ENCODE results near the gene CD247. TPM values are rescaled to one million over a fixed set of nuclear protein-coding genes. Genes with fewer than 3 reads are reported as not detected.

The CD247 gene
- total RNA-seq, 1 experiment from 2014 or later: 0.44 TPM

GRCh38 chr1:167453123-167453522 is 65.2 kb downstream of the CD247 start:
- H3K27me3 ChIP-seq (ENCODE audit: control insufficient read depth, insufficient read depth, low read length): no peaks in the 10 kb centered on the region
- no TSS peak for BruUV-seq (replicated peaks)
- CTCF ChIA-PET: no interaction called here
- H3K9me3 ChIP-seq (ENCODE audit: control insufficient read depth, insufficient read depth, low read depth, low read length): no peaks in the 10 kb centered on the region
- no peaks in the 10 kb centered on the region for H3K36me3 ChIP-seq (ENCODE audit: control insufficient read depth, insufficient read depth, low read length)
- DNase-seq (ENCODE audit: low read depth, low spot score) (no peak), ATAC-seq (no peak)
- TF ChIP-seq, protein P1, sequence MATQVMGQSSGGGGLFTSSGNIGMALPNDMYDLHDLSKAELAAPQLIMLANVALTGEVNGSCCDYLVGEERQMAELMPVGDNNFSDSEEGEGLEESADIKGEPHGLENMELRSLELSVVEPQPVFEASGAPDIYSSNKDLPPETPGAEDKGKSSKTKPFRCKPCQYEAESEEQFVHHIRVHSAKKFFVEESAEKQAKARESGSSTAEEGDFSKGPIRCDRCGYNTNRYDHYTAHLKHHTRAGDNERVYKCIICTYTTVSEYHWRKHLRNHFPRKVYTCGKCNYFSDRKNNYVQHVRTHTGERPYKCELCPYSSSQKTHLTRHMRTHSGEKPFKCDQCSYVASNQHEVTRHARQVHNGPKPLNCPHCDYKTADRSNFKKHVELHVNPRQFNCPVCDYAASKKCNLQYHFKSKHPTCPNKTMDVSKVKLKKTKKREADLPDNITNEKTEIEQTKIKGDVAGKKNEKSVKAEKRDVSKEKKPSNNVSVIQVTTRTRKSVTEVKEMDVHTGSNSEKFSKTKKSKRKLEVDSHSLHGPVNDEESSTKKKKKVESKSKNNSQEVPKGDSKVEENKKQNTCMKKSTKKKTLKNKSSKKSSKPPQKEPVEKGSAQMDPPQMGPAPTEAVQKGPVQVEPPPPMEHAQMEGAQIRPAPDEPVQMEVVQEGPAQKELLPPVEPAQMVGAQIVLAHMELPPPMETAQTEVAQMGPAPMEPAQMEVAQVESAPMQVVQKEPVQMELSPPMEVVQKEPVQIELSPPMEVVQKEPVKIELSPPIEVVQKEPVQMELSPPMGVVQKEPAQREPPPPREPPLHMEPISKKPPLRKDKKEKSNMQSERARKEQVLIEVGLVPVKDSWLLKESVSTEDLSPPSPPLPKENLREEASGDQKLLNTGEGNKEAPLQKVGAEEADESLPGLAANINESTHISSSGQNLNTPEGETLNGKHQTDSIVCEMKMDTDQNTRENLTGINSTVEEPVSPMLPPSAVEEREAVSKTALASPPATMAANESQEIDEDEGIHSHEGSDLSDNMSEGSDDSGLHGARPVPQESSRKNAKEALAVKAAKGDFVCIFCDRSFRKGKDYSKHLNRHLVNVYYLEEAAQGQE (IDR thresholded peaks at IDR 0.05; ENCODE audit: insufficient read depth in 1 of 2, low read depth in 2 of 2, low read length in 1 of 2): no peak
- no peak for TF ChIP-seq POLR2AphosphoS5 (IDR thresholded peaks at IDR 0.05; ENCODE audit: low read depth, low read length)
- no peak for TF ChIP-seq SIN3A (IDR thresholded peaks at IDR 0.05; ENCODE audit: borderline replicate concordance, insufficient read depth, low read depth, low read length)
- no peak for TF ChIP-seq CTCF (IDR thresholded peaks at IDR 0.05)
- TF ChIP-seq TCF7L2 (IDR thresholded peaks at IDR 0.05; ENCODE audit: low read depth, low read length): no peak
- no peak overlapping the region for H3K4me3 ChIP-seq (ENCODE audit: low read depth in 2 of 2, low read length in 2 of 2)
- intact Hi-C loops (cut with micrococcal nuclease; ENCODE audit: unreplicated experiment): no loop called here
- H3K4me1 ChIP-seq (ENCODE audit: control insufficient read depth, insufficient read depth, low read length): 0 out of 2 replicates have a peak, but pooled peaks cover 2% of the 10 kb centered on the region
- H3K27ac ChIP-seq (ENCODE audit: low read length): no peak overlapping the region
- in situ Hi-C loops (cut with HindIII; ENCODE audit: low pct_unique_long_range_greater_than_20kb, low sequenced_read_pairs): no loop called here
- POLR2A ChIA-PET: no interaction called here

DNA sequence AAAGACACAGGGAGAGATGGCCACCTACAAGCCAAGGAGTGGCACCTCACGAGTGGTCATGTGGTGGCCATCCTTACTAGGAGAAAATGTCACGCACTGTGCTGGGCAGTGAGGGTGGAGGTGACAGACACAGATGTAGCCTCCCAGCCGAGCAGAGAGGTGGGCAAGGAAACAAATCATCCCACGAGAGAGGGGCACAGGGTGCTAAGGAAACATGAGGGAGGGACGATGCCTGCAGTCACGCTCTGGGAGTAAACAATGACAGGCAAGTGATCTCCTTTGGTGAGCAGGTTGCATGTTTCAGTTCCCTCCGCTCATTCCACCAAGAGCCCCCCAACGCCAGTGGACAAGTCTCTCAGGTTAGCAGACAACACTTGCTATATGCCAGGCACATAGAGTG is 65.8 kb downstream of the CD247 start:
- Histone ChIP-seq H3K27me3 (ENCODE audit: control insufficient read depth, insufficient read depth, low read length) (no peaks in the 10 kb centered on the region), H3K4me3 (ENCODE audit: low read depth in 2 of 2, low read length in 2 of 2) (no peak overlapping the region), H3K27ac (ENCODE audit: low read length) (no peak overlapping the region), H3K36me3 (ENCODE audit: control insufficient read depth, insufficient read depth, low read length) (no peaks in the 10 kb centered on the region), H3K9me3 (ENCODE audit: control insufficient read depth, insufficient read depth, low read depth, low read length) (no peaks in the 10 kb centered on the region), H3K4me1 (ENCODE audit: control insufficient read depth, insufficient read depth, low read length) (0 out of 2 replicates have a peak, but pooled peaks cover 2% of the 10 kb centered on the region)
- intact Hi-C loops (cut with micrococcal nuclease; ENCODE audit: unreplicated experiment) (no loop called here), in situ Hi-C loops (cut with HindIII; ENCODE audit: low pct_unique_long_range_greater_than_20kb, low sequenced_read_pairs) (no loop called here)
- ChIA-PET POLR2A (no interaction called here), CTCF (no interaction called here)
- DNase-seq (ENCODE audit: low read depth, low spot score): no peak
- BruUV-seq (replicated peaks): no TSS peak
- TF ChIP-seq CTCF (IDR thresholded peaks at IDR 0.05) (no peak), SIN3A (IDR thresholded peaks at IDR 0.05; ENCODE audit: borderline replicate concordance, insufficient read depth, low read depth, low read length) (no peak), TCF7L2 (IDR thresholded peaks at IDR 0.05; ENCODE audit: low read depth, low read length) (no peak), POLR2AphosphoS5 (IDR thresholded peaks at IDR 0.05; ENCODE audit: low read depth, low read length) (no peak)
- TF ChIP-seq, protein P1 (IDR thresholded peaks at IDR 0.05; ENCODE audit: insufficient read depth in 1 of 2, low read depth in 2 of 2, low read length in 1 of 2): no peak
- no peak for ATAC-seq

Data from Panc1 (cell line).